Glutamatergic neuron (in vitro differentiated cells): ENCODE results near the gene C1QTNF3. TPM values are rescaled to one million over a fixed set of nuclear protein-coding genes. Genes with fewer than 3 reads are reported as not detected.

Source experiments
- DNase-seq: peaks from one replicate; pipeline ENCODE4 v3.0.0; 2022
- H3K27ac Mint-ChIP-seq: one replicate; pipeline ENCODE4 v1.8.0; 2020; ENCODE audit warnings: mild to moderate bottlenecking, mixed read lengths, inconsistent platforms; ENCODE audit not compliant: unreplicated experiment
- H3K27me3 Mint-ChIP-seq: one replicate; pipeline ENCODE4 v1.8.0; 2020; ENCODE audit warnings: mild to moderate bottlenecking, moderate library complexity, mixed read lengths, inconsistent platforms; ENCODE audit not compliant: unreplicated experiment
- H3K36me3 Mint-ChIP-seq: one replicate; pipeline ENCODE4 v1.8.0; 2020; ENCODE audit warnings: mild to moderate bottlenecking, mixed read lengths, inconsistent platforms; ENCODE audit not compliant: unreplicated experiment
- H3K4me1 Mint-ChIP-seq: one replicate; pipeline ENCODE4 v1.8.0; 2020; ENCODE audit warnings: mild to moderate bottlenecking, low read depth, mixed read lengths, inconsistent platforms; ENCODE audit not compliant: unreplicated experiment
- H3K4me3 Mint-ChIP-seq: one replicate; pipeline ENCODE4 v1.8.0; 2020; ENCODE audit warnings: mild to moderate bottlenecking, mixed read lengths, inconsistent platforms; ENCODE audit not compliant: unreplicated experiment
- H3K9me3 Mint-ChIP-seq: one replicate; pipeline ENCODE4 v1.8.0; 2020; ENCODE audit warnings: mild to moderate bottlenecking, moderate library complexity, mixed read lengths, inconsistent platforms; ENCODE audit not compliant: unreplicated experiment
- total RNA-seq: library from RNA; stranded (reverse); fragmentation: NEBNext Ultra II Directional; extraction: Animal tissue kit (Norgen Biotek cat#: 25700); gene quantifications from one replicate; pipeline ENCODE4 v1.2.1, GENCODE V29; 2021; ENCODE audit not compliant: unreplicated experiment
- TF ChIP-seq, protein P1 (sequence below): fragments of 200-600 bp; sonication (generic); IDR thresholded peaks from one replicate; pipeline ENCODE4 v1.5.0; 2021; ENCODE audit not compliant: partially characterized antibody, unreplicated experiment

Gene C1QTNF3
- total RNA-seq, 1 donor from 2014 or later, result 9.0 TPM

DNA sequence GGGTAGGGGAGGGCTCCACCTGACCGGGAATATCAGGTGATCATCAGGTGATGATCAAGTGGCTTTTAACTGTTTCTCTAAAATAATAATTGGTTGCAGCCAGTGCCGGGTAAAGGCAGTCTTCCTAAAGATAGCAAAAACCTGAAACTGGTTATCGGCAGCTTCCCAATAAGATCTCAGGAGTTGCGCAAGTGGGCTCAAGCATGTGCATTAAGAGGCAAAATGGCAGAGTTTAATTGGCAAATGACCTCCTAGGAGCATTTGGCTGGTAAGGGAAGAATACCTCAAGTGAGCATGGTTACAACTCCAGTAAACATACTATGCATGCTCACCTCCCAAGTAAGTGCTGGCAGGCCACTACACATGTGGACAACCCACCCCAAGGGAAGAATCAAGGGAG is 4.2 kb downstream of the C1QTNF3 start:
- no peaks in the 10 kb centered on the region for H3K27me3 Mint-ChIP-seq
- H3K4me1 Mint-ChIP-seq, result peaks cover 4% of the 10 kb centered on the region
- no peak overlapping the region for H3K27ac Mint-ChIP-seq
- H3K36me3 Mint-ChIP-seq, result no peaks in the 10 kb centered on the region
- H3K9me3 Mint-ChIP-seq, result peaks cover 4% of the 10 kb centered on the region
- DNase-seq, result no peak
- H3K4me3 Mint-ChIP-seq, result no peak overlapping the region
- TF ChIP-seq, protein P1, sequence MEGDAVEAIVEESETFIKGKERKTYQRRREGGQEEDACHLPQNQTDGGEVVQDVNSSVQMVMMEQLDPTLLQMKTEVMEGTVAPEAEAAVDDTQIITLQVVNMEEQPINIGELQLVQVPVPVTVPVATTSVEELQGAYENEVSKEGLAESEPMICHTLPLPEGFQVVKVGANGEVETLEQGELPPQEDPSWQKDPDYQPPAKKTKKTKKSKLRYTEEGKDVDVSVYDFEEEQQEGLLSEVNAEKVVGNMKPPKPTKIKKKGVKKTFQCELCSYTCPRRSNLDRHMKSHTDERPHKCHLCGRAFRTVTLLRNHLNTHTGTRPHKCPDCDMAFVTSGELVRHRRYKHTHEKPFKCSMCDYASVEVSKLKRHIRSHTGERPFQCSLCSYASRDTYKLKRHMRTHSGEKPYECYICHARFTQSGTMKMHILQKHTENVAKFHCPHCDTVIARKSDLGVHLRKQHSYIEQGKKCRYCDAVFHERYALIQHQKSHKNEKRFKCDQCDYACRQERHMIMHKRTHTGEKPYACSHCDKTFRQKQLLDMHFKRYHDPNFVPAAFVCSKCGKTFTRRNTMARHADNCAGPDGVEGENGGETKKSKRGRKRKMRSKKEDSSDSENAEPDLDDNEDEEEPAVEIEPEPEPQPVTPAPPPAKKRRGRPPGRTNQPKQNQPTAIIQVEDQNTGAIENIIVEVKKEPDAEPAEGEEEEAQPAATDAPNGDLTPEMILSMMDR, result no peak

- Mint-ChIP-seq H3K36me3 (peaks cover under 1% of the 10 kb centered on the region), H3K27ac (no peak overlapping the region), H3K4me3 (no peak overlapping the region), H3K4me1 (peaks cover 4% of the 10 kb centered on the region), H3K9me3 (peaks cover 4% of the 10 kb centered on the region), H3K27me3 (no peaks in the 10 kb centered on the region)
- DNase-seq, result no peak
- TF ChIP-seq, protein P1, result no peak
These were observed 4.6 kb downstream of the C1QTNF3 start for GRCh38 chr5:34038390-34038789.

GRCh38 chr5:34037726-34038125 is 5.3 kb downstream of the C1QTNF3 start:
- no peak for DNase-seq
- TF ChIP-seq, protein P1, result no peak
- H3K27ac Mint-ChIP-seq, result no peak overlapping the region
- peaks cover 5% of the 10 kb centered on the region for H3K36me3 Mint-ChIP-seq
- no peaks in the 10 kb centered on the region for H3K27me3 Mint-ChIP-seq
- no peak overlapping the region for H3K4me3 Mint-ChIP-seq
- peaks cover 4% of the 10 kb centered on the region for H3K4me1 Mint-ChIP-seq
- peaks cover 4% of the 10 kb centered on the region for H3K9me3 Mint-ChIP-seq

DNA sequence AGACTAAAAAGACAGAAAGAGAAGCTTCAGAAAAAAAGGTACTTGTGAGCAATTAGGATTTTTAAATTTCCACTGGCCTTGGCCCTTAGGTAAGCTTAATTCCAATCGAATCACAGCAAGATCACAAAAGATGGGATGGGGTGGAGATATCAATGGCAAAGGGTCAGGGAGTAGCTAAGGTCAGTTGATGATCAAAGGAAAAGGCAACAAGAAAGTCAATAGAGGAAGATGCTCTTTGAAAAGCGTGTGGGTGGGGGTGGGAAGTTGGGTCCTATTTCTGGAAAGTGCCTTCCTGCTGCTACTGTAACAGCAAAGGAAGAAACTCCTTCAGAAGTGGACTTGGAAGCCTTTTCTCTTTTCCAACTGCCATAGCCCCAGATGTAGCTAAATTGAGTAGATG is 7.3 kb downstream of the C1QTNF3 start:
- no peaks in the 10 kb centered on the region for H3K4me1 Mint-ChIP-seq
- H3K27ac Mint-ChIP-seq, result no peak overlapping the region

GRCh38 chr5:34034534-34035327 is 8.3 kb downstream of the C1QTNF3 start:
- Mint-ChIP-seq H3K9me3 (peaks cover 6% of the 10 kb centered on the region), H3K4me1 (no peaks in the 10 kb centered on the region), H3K36me3 (peaks cover 5% of the 10 kb centered on the region), H3K27ac (no peak overlapping the region), H3K27me3 (no peaks in the 10 kb centered on the region), H3K4me3 (no peak overlapping the region)
- TF ChIP-seq, protein P1, result no peak
- no peak for DNase-seq

More for the DNA sequence above, 7.3 kb downstream of the C1QTNF3 start:
- Mint-ChIP-seq H3K27me3 (no peaks in the 10 kb centered on the region), H3K4me3 (no peak overlapping the region), H3K9me3 (peaks cover 4% of the 10 kb centered on the region), H3K36me3 (peaks cover 5% of the 10 kb centered on the region)
- no peak for DNase-seq
- TF ChIP-seq, protein P1, result no peak
